Stimulated activated CD4-positive, alpha-beta T cell treated with anti-CD3 and anti-CD28 coated beads, Interleukin-1b, Interleukin-23, amount 100 ng/mL, for 4 hours (primary cell): ENCODE measurements around the gene QSOX2.

Experiments used
- DNase-seq, 2 donors: peaks; one replicate each; pipeline ENCODE4 v3.0.0-alpha.2; 2020; ENCODE audit warnings: low read depth in 2 of 2

The QSOX2 gene

GRCh38 chr9:136204145-136204805 lies 41.3 kb downstream of the QSOX2 start:
- no peak for DNase-seq

DNA sequence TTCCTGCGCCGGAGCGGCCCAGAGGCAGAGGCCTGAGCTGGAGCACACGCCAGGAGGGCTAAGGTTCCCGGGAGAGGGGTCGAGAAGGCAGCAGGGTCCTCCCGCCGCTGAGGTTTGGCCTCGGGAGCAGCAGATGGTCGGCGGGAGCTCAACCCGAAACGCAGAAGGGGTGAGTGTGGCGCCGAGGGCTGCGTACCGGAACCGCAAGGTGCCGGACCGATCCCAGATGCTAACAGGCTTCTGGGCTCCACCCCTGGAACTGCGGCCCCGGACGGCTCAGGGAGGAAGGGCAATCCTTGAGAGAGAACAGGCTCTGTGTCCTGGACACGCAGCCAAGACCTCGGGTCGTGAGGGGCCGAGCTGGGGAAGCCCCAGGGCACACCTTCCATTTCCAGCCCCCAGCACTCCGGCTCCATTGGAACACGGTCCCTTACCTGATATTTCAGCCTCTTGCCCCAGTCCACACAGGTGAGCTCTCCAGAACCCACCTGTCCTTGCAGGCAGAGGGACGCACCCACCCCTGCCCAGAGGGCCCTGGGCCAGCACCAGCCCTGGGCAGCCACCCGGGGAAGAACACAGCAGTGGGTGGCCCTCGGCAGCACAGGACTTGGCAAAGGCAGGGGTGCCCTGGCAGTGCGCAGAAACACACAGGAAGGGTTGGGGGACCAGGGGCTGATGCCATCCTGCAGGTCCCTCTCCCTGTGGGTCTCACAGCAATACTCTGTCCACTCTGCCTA lies 42.0 kb downstream of the QSOX2 start:
- DNase-seq: no peak

GRCh38 chr9:136202454-136203407 lies 42.9 kb downstream of the QSOX2 start:
- DNase-seq: no peak

DNA sequence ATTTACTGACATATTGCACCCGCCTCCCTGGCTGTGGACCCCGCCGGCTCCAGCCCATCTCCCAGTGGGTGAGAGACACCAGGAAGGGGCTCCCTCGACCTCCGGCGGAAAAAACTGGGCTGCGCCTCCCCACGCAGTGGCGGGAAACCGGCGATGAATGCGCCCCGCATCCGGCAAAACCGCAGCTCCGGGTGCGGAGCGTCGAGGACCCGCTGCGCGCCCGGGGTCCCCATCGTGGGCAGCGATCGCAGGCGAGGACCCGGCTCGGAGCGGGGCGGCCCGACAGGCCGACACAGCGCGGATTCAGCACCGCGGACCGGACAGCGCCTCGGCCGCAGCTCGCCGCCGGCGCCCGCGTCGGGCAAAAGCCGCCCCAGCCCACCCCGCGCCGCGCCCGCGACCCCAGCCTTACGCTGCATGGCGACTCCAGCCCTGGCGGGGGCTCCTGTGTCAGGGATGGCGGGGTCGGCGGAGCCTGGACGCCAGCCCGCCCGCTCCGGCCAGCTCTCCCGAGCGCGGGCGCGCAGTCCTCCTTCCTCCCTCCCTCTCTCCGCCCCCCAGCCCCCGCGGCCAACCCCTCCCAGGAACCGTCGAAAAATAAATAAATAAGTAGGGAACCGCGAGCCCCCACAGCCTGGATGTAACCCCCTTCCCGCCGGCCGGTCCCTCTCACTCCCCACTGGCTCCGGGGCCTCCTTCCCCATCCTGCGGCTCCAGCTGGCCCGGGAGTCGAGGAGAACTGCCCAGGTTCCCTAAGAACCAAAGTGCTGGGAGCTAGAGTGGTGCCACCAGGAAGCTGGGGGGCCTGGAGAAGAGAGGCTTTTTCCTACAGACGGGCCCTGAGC lies 43.8 kb downstream of the QSOX2 start:
- no peak for DNase-seq

GRCh38 chr9:136201174-136201573 lies 44.4 kb downstream of the QSOX2 start:
- no peak for DNase-seq

- DNase-seq: no peak
These were observed 45.2 kb downstream of the QSOX2 start for GRCh38 chr9:136200424-136200823.

GRCh38 chr9:136199391-136200288 lies 46.0 kb downstream of the QSOX2 start:
- DNase-seq: no peak

- no peak for DNase-seq
These were observed 47.0 kb downstream of the QSOX2 start for GRCh38 chr9:136198605-136199083.

DNA sequence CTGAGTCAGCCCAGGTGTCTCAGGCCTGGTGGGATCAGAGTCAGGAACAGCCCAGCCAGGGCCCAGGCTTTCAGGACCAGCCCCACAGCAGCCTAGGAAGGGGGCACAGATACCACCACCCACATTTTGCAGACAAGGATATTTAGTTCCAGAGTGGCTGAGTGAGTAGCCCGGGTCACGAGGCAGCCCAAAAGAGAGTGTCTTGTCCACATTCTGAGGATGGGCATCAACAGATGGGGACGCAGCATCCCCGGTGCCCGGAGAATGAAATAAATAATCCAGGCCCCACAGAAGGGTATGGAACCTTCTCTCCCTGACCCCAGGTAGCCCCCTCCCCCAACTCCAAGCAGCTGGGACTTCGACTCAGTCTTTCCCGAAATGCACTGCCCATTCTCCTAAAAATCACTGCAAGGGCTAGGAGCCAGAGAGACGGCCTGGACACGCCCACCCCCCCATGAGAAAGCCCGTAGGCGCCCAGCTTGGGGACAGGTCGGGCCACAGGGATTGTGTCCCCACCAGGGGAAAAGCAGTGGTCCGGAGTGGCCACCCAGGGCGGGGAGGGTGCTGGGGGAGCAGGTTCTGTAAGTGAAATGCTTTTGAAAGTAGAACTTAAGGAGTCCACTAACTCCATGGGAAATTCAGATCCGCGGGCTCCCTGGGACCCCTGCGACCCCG lies 47.5 kb downstream of the QSOX2 start:
- no peak for DNase-seq

DNA sequence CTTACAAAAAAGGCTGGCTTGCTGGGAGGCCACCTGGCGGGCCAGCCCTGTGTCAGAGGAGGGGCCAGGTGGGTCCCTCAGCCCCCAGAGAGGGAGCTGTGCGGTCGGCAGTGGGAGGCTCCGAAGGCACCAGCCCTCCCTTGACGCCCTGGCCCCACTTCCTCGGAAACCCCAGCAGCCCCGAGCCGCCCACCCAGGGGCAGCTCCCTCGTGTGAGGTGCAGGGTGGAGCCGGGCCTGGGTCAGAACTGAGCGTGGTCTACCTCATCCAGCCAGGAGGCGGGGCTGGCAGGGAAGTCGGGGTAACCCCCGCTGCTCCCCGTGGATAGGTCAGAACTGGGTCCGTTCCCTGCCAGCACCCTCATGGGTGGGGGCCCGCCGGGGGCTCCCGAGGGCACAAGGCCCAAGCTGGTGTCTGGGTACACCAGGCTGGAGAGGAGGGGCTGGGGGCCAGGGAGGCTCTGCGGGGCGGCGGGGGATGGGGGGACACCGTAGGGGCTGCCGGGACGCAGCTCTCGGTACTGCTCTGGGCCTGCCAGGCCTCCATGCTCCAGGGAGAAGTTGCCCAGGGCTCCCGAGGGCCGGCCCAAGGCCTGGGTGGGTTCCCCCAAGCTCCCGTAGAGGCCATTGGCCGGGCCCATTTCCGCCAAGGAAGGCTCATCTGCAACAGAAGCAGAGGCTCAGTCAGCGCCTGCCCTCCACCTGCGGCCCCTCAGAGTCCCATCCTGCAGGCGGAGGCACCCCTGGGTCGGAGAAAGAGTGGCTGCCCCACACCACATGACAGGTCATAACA lies 48.3 kb downstream of the QSOX2 start:
- no peak for DNase-seq

DNA sequence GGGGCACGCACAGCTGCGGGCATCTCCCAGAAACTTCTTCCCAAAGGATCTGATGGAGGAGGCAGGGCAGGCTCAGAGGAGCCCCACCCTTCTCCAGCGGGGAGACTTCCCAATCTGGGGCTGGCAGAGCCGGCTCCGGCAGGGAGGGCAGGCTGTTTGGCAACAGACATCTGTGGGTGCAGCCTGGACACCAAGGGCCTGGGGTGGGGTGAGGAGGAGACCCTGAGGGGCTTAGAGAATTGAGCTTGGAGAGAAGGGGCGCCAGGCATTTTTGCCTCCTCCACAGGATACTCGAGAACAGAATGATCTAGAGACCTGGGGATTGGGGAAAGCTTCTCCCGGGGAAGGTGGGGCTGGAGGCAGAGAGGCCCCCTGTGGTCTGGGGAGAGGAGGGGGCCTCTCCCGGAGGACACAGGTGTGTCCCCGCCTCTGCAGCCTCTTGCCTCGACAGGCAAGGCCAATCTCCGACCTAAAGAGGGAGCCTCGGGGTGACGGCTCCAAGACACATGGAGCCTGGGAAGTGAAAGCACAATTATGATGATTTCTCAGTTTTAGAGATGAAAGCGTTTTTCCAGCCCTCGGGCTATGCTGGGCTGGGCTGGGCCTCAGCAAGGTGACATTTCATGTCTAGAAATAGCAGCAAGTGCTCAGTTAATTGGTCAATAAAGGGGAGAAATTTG lies 49.1 kb downstream of the QSOX2 start:
- no peak for DNase-seq

- DNase-seq: no peak
These were observed 51.1 kb downstream of the QSOX2 start for GRCh38 chr9:136194540-136194939.

DNA sequence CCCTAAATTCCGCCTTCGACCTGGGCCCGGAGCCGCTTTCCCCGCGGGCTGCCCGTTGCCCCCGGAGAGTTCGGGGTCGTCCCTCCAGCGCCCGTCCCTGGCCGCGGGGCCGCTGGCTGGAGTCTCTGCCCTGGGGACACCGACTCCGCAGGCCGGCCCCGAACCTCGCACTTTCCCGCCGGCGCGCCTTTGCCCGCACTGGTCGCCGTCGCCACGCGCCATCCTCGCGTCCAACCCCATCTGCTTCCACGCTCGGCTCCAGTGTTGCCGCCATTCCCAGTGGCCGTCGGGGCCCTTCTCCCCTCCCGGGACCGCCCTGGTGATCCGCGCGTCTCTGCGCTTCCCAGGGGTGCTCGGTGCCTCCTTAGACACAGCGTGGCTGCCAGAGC lies 51.7 kb downstream of the QSOX2 start:
- no peak for DNase-seq

DNA sequence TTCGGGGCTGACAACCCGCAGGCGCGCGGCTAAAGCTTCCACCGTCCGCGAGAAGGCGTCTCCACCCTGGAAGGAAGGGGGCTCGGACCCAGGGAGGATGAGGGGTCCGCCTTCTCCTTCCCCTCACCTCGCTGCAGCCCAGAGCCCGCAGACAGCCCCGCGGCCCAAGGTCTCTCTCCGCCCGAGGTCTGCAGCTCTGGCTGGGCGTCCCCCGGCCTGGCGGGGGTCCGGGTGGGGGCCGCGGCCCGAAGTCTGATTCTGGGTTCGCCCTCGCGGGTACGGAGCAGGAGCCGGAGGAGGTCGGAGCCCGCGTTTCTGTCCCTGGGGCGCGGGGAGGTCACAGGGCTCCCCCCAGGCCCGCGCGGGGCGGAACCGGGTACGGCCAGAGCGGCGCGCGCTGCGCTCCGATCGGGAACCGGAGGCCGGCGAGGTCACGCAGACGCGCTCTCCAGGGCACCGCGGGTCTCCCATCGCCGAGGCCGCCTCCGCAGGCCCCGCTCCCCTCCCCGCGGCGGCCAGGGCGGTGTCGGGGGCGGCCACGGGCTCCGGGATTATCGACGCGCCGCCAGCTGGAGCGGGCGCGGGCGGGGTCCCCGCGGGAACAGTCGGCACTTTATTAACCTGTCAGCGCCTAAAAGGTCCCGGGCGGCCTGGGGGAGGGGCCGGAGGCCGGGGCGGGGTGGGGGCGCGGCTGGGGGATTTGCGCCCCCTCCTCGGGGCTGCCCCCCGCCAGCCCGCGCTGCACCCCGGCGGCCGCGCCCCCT lies 52.3 kb downstream of the QSOX2 start:
- no peak for DNase-seq

DNA sequence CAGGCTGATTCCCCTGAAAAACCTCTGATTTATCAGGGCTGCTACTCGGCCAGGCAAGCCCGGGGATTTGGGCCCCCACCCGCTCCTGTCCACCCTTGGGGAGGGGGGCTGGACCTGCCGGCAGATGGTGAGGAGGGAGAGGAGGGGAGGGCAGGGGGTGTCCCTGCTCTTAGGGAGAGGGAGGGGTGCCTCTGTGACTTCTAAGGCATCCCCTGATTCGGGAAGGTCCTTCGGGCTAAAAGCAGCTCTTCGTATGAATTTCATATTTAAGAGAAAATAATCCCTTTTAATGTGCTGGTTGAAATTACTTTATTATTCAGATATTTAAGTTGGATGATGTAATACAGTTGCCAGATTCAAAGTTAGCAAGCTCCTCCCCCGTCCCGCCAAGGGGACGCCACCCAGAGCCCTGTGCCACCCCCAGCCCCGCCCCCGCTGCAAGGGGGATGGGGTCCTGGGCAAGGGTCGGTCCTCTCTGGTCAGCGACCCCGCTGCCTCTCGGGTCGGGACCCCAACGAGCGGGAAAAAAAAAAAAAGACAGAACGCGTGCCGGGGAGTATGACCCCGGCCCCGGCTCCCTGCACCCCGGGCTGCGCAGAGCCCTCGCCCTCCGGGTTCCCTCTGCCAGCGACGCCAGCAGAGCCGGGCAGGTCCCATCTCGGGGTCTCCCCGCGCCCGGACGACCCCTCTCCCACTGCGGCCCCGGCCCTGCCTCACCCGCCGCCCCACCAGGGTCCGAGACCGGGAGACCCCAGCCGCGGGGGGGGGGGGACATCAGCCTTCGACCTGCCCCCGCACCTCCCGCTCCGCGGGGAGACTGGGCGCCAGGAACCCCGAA lies 53.1 kb downstream of the QSOX2 start:
- DNase-seq: no peak

GRCh38 chr9:136191960-136192286 lies 53.7 kb downstream of the QSOX2 start:
- DNase-seq: no peak
